HL-60 (cell line): ENCODE results near the gene CD36.

ENCODE experiments used
- DNase-seq, 2 experiments: peaks; one replicate each; pipeline ENCODE4 v3.0.0-alpha.2; 2010 to 2020; ENCODE audit warnings: low read depth in 1 of 2, low spot score in 1 of 2
- H3K27ac ChIP-seq: fragments of 250-450 bp; sonication (Bioruptor Pico); replicated peaks from 2 replicates; pipeline ENCODE4 v1.5.1; 2020; ENCODE audit warnings: mild to moderate bottlenecking, moderate library complexity
- H3K27me3 ChIP-seq: fragments of 250-450 bp; sonication (Bioruptor Pico); 2 replicates; pipeline ENCODE4 v1.5.1; 2021; ENCODE audit warnings: mild to moderate bottlenecking, moderate library complexity; ENCODE audit not compliant: insufficient read depth, poor library complexity, severe bottlenecking
- H3K4me3 ChIP-seq: replicated peaks from 2 replicates; pipeline ENCODE4 v1.5.1; 2011; ENCODE audit warnings: mild to moderate bottlenecking, control low read depth, low read length; ENCODE audit not compliant: insufficient read depth
- CTCF ChIP-seq: IDR thresholded peaks from one replicate; pipeline ENCODE4 v1.5.1; 2011; ENCODE audit warnings: low read length, control low read depth, inconsistent platforms; ENCODE audit not compliant: insufficient read depth
- GABPA ChIP-seq: IDR thresholded peaks from 2 replicates; pipeline ENCODE4 v1.6.1; 2012; ENCODE audit warnings: low read depth
- POLR2AphosphoS5 ChIP-seq: IDR thresholded peaks from 2 replicates; pipeline ENCODE4 v1.6.1; 2012; ENCODE audit warnings: low read depth
- REST ChIP-seq: IDR thresholded peaks from 2 replicates; pipeline ENCODE4 v1.6.1; 2012; ENCODE audit warnings: low read depth; ENCODE audit not compliant: insufficient replicate concordance
- SPI1 ChIP-seq: IDR thresholded peaks from 2 replicates; pipeline ENCODE4 v1.6.1; 2012; ENCODE audit warnings: low read depth, mild to moderate bottlenecking, borderline replicate concordance

The CD36 gene

GRCh38 chr7:80656029-80656428 lies 17.6 kb downstream of the CD36 start:
- TF ChIP-seq CTCF (no peak), POLR2AphosphoS5 (no peak), SPI1 (no peak)
- H3K27ac ChIP-seq = no peak overlapping the region
- no peak for DNase-seq
- no peak overlapping the region for H3K4me3 ChIP-seq
- H3K27me3 ChIP-seq = no peaks in the 10 kb centered on the region

- no peak for DNase-seq
- TF ChIP-seq REST = no peak
- no peak for TF ChIP-seq GABPA
- TF ChIP-seq SPI1 = no peak
- TF ChIP-seq CTCF = peak; percentile 24
- TF ChIP-seq POLR2AphosphoS5 = no peak
- Histone ChIP-seq H3K27me3 (no peaks in the 10 kb centered on the region), H3K27ac (no peak overlapping the region), H3K4me3 (no peak overlapping the region)
Observed at GRCh38 chr7:80659120-80660055, 20.9 kb downstream of the CD36 start.

- H3K27ac ChIP-seq = no peak overlapping the region
Observed at GRCh38 chr7:80660939-80661338, 22.5 kb downstream of the CD36 start.

More at GRCh38 chr7:80660939-80661338, 22.5 kb downstream of the CD36 start:
- DNase-seq = no peak
- Histone ChIP-seq H3K4me3 (no peak overlapping the region), H3K27me3 (no peaks in the 10 kb centered on the region)
- TF ChIP-seq POLR2AphosphoS5 (no peak), GABPA (no peak), SPI1 (no peak), CTCF (no peak), REST (no peak)
